ENCODE results near the gene AP2S1.
"Not testable (repeated sequence)": the region's sequence is repeated elsewhere in the genome, so short reads cannot be mapped to it uniquely, and the experiment has no call there.

AP2S1 gene

DNA sequence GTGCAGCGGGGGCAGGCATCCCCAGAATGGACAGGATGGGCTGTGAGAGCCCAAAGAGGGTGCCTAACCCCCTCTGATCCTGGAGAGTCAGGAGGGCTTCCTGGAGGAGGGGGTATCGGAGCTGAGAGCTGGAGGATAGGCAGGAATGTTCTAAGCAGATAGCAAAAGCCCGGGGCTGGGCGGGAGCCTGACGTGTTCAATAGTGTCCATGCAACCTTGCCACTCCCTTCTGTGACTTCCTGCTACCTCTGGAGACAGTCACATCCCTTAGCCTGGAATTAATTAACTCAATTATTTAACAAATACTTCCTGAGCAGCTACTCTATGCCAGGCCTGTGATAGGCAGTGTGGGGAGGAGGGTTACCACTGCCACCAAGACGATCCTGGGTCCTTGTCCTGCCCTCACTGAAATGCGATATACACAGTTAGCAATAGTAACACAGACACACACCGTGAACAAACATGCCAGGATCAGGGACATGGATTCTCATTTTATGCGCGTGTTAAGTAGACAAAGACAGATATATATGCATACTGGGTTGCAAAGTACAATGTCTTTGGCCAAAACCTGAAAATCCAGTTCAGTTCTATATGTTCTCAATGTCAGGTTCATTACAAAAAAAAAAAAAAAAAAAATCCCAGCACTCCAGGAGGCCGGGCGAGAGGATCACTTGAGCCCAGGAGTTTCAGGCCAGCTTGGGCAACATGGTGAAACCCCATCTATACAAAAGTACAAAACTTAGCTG, 10.7 kb downstream of the AP2S1 start:
- DNase-seq, result no peak

DNA sequence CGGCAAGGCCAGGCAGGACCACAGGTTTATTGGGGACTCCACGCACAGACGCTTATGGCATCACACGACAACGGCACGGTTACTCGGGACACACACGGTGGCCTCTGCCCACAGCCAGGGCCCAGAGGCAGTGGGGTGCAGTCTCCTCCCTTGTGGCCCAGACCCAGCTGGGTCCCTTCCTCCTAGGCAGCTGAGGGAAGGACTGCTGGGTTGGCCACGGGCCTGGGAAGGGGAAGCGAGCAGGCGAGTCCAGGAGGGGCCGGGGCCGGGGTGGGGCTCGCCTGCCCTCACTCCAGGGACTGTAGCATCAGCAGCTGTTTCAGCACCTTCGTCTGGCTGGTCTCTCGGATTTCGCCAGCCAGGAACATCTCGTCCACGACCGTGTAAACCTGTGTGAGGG, 12.5 kb downstream of the AP2S1 start:
- DNase-seq, result no peak

DNA sequence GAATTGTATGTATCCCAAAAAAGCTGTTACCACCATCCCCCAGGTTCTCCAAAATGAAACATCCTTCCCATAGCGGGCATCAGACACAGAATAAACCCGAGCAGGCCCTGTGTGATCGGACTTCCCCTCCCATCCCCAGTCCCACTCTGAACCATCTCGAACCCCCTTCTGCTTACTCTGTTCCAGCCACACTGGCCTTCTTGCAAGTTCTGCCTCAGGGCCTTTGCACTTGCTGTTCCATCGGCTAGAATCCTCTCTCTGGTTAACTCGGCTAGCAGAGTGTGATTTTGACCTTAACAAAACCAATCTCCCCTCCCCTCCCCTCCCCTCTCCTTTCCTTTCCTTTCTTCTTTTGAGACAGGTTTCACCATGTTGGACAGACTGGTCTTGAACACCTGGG, 15.7 kb downstream of the AP2S1 start:
- no peak for DNase-seq

DNA sequence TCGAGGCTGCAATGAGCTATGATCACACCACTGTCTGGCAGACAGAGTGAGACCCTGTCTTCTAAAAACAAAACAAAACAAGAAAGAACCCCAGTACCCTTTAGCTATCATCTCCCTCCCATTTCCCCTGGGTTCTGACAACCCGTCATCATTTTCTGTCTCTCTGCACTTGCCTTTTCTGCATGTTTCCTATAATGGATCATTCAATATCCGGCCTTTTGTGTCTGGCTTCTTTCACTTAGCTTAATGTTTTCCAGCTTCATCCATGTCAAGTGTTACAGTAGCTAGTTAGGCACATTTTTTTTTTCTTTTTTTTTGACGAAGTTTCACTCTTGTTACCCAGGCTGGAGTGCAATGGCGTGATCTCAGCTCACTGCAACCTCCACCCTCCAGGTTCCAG, 16.5 kb downstream of the AP2S1 start:
- DNase-seq, result no peak

DNA sequence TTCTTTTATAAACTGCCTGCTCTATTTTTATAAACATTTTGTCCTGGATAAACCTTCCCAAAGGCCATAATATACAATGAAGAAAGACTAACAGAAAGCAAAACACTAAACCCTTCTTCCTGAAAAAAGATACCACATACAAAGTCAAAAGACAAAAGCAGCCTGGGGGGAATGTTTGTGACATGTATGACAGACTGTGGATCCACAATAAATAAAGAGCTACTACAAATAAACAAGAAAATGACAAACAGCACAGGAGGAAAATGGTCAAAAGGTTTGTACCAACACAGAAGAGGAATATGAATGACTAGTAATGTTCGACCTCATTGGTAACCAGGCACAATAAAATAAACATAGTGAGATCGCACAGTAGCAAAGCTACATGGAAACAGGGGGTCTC, 19.8 kb downstream of the AP2S1 start:
- DNase-seq, result no peak

DNA sequence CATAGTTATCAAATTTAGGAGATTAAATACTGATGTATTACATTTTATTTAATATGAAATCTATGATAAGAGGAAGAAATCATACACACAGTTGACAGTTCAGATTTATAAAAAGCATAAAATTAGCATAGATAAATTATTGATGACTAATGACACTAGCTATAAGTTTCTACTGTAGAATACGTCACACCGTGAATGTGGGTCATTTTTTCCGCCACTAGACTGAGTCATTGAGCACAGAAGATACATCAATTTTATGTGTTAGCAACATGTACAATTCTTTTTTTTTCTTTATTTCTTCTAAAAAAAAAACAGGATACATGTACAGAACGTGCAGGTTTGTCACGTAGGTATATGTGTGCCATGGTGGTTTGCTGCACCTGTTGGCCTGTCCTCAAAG, 22.2 kb downstream of the AP2S1 start:
- no peak for DNase-seq

DNA sequence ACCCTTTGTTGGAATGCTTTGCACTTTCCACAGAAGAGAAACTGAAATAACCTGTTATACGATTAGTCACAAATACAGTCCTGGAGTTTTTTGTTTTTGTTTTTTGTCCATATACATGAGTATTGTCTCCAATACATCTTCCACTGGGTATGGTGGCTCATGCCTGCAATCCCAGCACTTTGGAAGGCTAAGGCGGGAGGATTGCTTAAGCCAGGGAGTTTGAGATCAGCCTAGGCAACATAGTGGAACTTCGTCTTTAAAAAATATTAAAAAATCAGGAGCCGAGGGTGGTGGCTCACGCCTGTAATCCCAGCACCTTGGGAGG, 25.0 kb downstream of the AP2S1 start:
- no peak for DNase-seq

DNA sequence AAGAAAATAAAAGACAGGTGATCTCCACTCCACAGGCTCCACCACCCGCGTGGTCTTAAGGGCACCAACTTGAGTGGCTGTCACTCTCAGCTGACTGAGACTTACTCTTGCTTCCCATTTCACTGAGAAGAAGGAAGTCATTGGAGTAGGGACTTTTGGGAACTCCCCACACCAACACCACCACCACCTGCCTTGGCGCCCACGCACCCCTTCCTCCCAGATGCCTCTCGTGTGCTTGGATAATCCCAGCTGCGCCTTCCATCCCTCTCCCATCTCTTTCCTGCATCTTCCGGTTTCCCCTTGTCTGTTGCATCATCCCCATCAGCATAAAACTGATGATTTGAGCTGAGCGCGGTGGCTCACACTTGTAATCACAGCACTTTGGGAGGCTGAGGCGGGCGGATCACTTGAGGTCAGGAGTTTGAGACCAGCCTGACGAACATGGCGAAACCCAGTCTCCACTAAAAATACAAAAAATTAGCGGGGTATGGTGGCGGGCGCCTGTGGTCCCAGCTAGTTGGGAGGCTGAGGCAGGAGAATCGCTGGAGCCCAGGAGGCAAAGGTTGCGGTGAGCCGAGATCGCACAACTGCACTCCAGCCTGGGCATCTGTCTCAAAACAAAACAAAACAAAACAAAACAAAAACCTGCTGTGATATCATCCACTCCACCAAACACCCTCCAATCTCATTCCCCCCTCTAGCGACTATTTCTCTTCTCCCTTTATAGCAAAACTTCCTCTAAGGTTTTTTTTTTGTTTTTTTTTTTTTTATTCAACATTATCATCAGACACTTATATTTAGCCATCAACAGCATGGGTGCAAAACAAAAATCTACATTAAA, 25.5 kb downstream of the AP2S1 start:
- DNase-seq, result peak; percentile 66

DNA sequence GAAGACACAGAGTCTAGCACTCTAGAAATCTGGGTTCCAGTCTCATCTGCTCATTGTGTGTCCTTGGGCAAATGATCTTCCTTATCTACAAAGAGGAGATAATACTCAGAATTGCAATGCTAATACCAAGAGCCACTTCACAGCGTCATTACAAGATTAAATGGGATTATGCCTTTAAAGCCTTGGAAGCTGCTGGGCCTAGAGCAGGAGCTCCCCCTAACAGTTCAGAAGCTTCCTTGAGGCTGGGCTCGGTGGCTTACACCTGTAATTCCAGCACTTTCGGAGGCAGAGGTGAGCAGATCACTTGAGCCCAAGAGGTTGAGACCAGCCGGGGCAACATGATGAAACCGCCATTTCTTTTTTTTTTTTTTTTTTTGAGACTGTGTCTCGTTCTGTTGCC, 27.6 kb downstream of the AP2S1 start:
- peak; percentile 28 for DNase-seq

DNA sequence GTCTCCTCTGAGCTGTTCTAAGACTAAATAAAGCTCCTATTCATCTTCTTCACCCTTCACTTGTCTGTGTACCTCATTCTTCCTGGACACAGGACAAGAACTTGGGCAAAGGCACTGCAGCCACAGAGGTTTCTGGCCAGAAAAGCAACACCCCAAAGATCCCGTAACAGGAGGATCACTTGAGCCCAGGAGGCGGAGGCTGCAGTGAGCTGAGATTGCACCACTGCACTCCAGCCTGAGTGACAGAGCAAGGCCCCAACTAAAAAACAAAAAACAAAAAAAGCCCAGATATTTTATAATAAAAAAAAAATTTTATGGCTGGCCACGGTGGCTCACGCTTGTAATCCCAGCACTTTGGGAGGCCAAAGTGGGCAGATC, 28.2 kb downstream of the AP2S1 start:
- not testable (repeated sequence) for DNase-seq

DNA sequence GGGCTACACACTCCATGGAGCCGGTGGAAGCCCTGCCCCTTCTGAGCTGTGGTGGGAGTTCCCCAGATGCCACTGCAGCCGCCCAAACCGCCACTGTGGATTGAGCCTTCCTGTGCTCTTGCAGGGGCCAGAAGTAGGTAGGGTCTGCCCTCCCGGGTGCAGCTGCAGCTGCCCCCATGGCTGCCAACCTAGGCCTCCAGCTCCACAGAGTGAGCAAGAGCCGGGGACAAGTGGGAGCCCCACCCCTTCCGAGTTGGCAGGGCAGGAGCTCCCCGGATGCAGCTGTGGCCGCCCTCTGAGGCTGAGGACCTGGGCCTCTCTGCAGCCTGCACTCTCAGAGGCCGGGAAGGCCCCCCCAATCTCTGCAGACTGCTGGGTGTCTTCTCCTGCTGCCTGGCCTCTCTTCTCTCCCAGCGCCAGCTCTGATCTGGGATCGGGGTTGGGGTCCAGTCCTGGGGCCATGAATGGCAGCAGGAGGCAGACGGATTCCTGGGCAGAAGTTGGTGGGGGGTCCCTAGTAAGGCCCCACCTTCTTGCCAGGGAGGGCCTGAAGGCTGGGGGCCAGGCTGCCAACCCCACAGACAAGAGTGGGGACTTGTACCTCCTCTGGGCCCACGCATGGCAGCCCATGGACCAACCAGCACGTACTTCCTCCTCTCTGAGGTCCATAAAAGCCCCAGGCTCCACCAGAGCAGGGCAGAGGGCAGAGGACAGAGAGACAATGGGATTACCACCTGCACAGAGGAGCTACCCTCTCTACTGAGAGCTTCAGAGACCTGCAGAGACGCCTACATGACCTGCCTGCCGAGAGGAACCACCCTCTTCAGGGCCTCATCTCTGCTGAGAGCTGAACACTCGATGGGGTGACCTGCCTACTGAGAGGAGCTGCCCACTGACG, 28.9 kb downstream of the AP2S1 start:
- no peak for DNase-seq

DNA sequence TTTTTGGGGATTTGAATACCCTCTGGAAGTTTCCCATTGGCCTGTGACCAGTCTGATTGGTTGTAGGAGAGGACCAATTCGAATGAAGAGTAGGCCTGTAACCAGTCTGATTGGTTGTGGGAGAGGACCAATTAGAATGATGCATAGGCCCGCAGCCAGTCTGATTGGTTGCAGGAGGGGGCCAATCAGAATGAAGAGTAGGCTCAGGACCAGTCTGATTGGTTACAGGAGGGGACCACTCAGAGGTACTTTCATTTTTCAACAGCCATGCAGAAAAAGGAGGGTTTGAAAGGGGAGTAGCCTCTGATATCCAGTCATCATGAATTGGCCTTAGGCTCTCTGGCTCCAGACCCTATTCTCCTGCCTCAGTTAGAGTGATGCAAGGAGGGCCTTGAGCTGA, 31.8 kb downstream of the AP2S1 start:
- peak; percentile 86 for DNase-seq

DNA sequence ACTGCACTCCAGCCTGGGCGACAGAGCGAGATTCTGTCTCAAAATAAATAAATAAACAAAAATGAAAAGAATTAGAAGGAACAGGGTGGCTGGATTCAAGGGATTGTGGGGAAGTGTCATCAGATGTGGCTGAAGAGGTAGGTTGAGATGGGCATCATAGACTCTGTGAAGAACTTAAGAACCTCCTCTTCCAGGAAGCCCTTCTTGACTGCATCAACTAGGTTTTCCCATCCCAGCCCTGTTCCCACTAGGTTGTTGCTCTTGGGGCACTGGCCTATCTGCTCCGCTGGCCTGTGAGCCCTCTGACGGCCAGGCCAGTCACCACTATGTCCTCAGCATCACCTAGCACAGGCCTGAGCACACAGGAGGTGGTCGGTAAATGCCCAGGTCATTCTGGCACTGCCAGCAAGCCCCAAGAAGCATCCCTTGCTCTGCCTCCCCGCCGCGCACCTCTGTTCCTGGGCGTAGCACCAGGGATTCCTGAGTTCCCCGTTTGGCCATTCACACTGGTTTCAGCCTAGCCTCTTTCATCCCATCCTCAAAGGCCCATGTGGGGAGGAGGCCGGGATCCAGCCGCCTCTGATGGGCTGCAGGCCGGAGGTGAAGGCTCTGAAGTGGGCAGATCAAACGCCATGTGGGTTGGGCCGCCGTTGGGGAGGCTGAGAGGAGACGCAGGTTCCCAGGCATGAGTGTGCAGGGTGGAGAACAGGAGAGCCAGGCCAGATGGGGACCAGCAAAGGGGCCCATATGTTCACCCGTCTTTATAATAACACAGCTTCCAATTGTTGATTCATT, 34.6 kb downstream of the AP2S1 start:
- no peak for DNase-seq

DNA sequence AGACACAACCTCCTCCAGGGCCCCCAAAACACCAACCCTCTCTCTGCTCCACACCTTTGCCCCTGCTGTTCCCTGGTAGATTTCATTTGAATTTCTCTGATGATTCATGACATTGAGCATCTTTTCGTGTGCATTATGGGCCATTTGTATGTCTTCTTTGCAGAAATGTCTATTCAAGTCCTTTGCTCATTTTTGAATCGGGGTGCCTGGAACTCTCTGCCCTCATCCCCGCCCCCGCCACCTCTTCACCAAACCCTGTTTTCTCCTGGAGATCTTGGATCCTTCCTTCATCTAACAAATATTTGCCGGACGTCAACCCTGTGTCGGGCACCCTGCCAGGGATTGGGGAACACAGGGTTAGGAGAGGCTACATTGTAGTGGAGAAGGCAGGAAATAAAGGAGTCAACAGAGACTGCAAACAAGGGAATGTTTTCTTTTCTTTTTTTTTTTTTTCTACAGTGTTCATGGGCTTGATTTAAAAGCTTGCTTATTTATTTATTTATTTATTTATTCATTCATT, 36.7 kb downstream of the AP2S1 start:
- DNase-seq, result no peak

DNA sequence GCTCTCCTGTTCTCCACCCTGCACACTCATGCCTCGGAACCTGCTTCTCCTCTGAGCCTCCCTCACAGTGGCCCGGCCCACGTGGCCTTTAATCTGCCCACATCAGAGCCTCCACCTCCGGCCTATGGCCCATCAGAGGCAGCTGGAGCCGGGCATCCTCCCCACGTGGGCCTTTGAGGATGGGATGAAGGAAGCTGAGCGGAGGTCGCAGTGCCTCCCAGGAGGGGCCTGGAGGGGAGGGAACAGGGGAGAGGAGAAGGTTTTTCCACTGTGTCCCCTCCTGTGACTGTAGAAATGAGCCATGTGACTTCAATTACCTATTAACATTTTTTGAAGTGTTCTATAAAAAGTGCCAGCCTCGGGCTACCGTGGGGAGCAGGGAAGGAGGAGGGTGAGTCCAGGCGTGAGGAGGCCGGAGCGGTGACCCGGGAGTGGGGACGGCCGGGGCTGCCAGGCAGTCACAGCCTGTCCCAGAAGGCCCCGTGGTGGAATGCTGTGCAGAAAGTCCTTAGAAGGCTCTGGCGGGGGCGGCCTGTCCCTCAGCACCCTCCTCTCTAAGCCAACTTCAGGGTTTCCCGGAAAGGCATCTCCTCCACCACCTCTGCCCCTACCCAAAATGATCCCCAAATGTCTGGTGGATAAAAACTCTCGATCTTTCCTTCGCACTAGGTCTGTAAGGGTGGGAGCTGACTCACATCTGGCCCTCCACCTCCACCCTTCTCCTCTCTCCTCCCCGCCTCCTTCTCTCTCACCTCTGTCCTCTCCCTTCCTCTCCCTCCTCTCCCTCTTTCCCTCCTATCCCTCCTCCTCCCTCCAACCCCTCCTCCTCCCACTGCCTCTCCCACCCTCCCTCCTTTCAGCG, 37.4 kb downstream of the AP2S1 start:
- no peak for DNase-seq

DNA sequence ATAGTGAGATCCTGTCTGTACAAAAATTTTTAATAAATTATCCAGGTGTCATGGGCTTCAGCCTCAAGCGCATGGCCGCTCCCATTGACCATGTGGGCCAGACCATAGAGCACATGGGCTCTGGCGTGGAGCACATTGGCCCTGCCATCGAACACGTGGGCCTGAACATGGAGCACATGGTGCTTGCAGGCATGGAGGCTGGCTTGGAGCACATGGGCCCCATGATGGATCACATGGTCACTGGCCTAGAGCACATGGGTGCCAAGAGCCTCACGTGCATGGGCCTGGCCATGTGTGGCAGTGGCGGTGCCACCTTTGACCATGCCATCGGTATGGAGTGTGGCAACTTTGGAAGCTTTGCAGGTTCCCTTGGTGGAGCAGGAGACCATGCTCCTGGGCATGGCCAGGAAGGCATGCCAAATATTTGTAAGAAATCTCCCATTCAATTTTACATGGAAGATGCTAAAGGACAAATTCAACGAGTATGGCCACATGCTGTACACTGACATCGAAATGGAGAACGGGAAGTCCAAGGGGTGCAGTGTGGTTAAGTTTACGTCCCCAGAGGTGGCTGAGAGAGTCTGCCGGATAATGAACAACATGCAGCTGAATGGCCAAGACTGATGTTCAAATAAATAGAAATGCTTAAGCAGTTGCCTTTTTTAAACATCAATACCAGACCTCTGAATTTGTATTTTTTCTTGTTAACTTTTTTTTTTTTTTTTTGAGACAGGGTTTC, 40.9 kb downstream of the AP2S1 start:
- DNase-seq, result no peak

DNA sequence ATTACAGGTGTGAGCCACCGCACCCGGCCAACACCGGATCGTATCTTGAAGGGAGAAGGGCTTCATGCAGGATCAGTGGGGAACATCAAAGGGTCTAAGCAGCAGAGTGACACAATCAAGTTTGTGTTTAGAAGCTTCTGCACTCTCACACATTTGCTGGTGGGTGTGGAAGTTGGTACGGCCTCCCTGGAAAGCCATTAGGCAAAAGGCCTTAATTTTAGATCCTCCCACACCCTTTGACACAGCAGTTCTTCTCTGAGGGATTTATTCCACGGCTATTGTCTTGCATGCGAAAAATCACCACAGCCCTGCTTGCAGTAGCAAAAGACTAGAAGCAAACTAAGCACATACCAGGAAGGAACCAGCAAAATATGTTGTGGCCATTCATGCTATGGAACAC, 44.0 kb downstream of the AP2S1 start:
- DNase-seq, result no peak

DNA sequence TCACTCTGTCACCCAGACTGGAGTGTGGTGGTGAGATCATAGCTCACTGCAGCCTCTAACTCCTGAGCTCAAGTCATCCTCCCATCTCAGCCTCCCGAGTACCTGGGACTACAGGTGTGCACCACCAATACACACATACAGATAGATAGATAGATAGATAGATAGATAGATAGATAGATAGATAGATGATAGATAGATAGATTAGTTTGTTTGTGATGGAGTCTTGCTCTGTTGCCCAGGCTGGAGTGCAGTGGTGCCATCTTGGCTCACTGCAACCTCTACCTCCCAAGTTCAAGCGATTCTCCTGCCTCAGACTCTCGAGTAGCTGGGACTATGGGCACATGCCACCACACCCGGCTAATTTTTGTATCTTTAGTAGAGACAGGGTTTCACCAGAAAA, 46.2 kb downstream of the AP2S1 start:
- DNase-seq, result not testable (repeated sequence)

DNA sequence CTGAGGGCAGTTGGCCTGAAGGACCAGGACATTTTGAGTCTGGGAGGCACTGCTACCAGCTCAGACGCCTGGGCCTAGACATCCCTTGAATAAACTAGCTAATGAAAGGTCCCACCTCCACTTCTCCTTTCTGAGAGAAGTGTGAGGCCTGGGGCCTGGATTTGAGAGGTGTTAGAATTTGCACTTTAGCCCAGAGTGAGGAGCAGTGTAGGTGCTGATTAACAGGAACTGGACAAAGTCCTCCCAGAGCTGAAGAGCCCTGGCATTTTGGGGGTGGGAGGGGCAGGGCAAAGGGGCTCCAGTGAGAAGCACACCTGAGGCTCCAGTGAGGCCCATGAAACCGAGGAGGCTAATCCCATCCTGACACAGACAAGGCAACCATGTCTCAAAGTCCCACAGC, 47.1 kb downstream of the AP2S1 start:
- DNase-seq, result no peak

DNA sequence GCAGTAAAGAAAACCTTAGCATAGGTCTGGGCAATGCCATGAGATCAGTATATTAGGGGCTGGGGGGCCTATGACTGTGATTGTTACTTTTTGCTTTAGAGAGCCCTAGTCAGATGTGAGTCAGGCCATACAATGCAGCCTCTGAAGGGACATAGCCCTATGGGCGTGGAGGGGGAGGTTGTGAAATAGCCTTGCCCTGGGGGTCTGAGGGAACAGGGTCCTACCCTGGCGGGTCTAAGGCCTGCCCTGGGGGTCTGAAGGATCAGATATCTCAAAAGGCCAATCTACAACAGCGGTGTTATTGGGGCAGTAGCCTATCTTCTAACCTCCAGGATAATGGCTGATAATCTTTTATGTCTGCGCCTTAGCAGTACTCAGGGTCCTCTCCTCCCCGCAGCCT, 48.5 kb downstream of the AP2S1 start:
- no peak for DNase-seq

DNA sequence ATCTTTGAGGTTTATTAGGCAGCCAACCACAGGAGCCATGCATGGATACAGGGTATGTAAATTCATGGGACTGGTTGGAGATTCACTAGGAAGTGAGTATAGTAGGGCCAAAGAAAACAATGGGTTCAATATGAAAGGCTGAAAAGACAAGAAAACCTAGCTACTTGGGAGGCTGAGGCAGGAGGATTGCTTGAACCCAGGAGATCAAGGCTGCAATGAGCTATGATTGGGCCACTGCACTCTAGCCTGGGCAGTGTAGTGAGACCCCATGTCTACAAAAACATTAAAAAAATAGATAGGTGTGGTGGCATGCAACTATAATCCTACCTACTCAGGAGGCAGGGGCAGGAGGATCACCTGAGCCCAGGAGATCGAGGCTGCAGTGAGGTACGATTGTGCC, 51.9 kb downstream of the AP2S1 start:
- DNase-seq, result no peak
